HG03108 (cell line): ENCODE measurements around the gene ATXN7L1.
A peak's percentile ranks its signal among the peaks of the same experiment; 100 is the strongest.

ENCODE experiments used
- ATAC-seq: cut with Tn5 transposase; IDR thresholded peaks from one replicate; pipeline ENCODE4 v1.9.1; 2021; ENCODE audit warnings: moderate library complexity; ENCODE audit not compliant: unreplicated experiment

Gene ATXN7L1

GRCh38 chr7:105590793-105591192, 285.6 kb downstream of the ATXN7L1 start:
- no peak for ATAC-seq

GRCh38 chr7:105589356-105590077, 286.9 kb downstream of the ATXN7L1 start:
- ATAC-seq: peak; percentile 91

- no peak for ATAC-seq
These were observed 288.3 kb downstream of the ATXN7L1 start for GRCh38 chr7:105587909-105588635.

GRCh38 chr7:105585850-105586500, 290.4 kb downstream of the ATXN7L1 start:
- no peak for ATAC-seq

- no peak for ATAC-seq
These were observed 292.2 kb downstream of the ATXN7L1 start for GRCh38 chr7:105584165-105584564.

- ATAC-seq: no peak
These were observed 293.3 kb downstream of the ATXN7L1 start for GRCh38 chr7:105583061-105583460.

- peak; percentile 65 for ATAC-seq
These were observed 295.2 kb downstream of the ATXN7L1 start, which contains the start of gene EFCAB10 for GRCh38 chr7:105581066-105581811. Gene EFCAB10, minus strand, starts transcription at chr7:105581493. Its CDS starts 30 bp downstream, at chr7:105581463.

- ATAC-seq: no peak
These were observed 296.2 kb downstream of the ATXN7L1 start for GRCh38 chr7:105580022-105580740.

- ATAC-seq: no peak
These were observed 297.9 kb downstream of the ATXN7L1 start for GRCh38 chr7:105578496-105578895.

GRCh38 chr7:105577251-105577650, 299.1 kb downstream of the ATXN7L1 start:
- no peak for ATAC-seq

- no peak for ATAC-seq
These were observed 304.5 kb downstream of the ATXN7L1 start for GRCh38 chr7:105571891-105572290.

GRCh38 chr7:105567821-105568220, 308.6 kb downstream of the ATXN7L1 start:
- no peak for ATAC-seq

- ATAC-seq: no peak
These were observed 309.4 kb downstream of the ATXN7L1 start for GRCh38 chr7:105567024-105567423.

GRCh38 chr7:105565190-105565589, 311.2 kb downstream of the ATXN7L1 start:
- ATAC-seq: no peak

GRCh38 chr7:105559926-105560325, 316.5 kb downstream of the ATXN7L1 start:
- no peak for ATAC-seq
